Panc1 (cell line): ENCODE data around the gene E2F6.

Experiments
- CTCF ChIP-seq: fragments of 450-650 bp; IDR thresholded peaks from 2 replicates; pipeline ENCODE4 v1.5.1; 2017; ENCODE audit warnings: mild to moderate bottlenecking
- POLR2AphosphoS5 ChIP-seq: IDR thresholded peaks from 2 replicates; pipeline ENCODE4 v1.6.1; 2012; ENCODE audit warnings: mild to moderate bottlenecking, low read depth, low read length, moderate library complexity
- SIN3A ChIP-seq: IDR thresholded peaks from 2 replicates; pipeline ENCODE4 v1.6.1; 2012; ENCODE audit warnings: low read depth, mild to moderate bottlenecking, low read length, moderate library complexity, borderline replicate concordance; ENCODE audit not compliant: insufficient read depth
- TCF7L2 ChIP-seq: IDR thresholded peaks from 2 replicates; pipeline ENCODE4 v1.6.1; 2011; ENCODE audit warnings: mild to moderate bottlenecking, low read depth, low read length, inconsistent platforms
- TF ChIP-seq, protein P1 (sequence below), 2 experiments: IDR thresholded peaks; 2 replicates each; pipeline ENCODE4 v1.6.1; 2011 to 2012; ENCODE audit warnings: low read depth in 2 of 2, control low read depth in 1 of 2, low read length in 1 of 2, mild to moderate bottlenecking in 1 of 2, moderate library complexity in 1 of 2; ENCODE audit not compliant: insufficient read depth in 1 of 2

DNA sequence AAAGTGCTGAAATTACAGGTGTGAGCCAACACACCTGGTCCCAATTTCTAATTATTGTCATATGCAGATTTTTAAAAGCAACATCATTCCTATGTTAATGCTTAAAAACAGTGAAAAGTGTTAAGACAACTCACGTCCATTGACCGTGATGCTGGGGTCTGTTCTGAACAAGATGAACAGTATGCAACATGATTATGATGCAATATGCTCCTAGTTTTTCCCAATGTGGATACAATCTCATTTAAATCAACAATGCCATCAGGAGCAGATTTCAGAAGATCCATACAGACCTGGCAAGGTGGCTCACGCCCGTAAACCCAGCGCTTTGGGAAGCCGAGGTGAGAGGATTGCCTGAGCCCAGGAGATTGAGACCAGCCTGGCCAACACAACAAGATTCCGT is 31.5 kb downstream of the E2F6 start:
- TF ChIP-seq CTCF, result no peak
- no peak for TF ChIP-seq POLR2AphosphoS5
- TF ChIP-seq, protein P1, sequence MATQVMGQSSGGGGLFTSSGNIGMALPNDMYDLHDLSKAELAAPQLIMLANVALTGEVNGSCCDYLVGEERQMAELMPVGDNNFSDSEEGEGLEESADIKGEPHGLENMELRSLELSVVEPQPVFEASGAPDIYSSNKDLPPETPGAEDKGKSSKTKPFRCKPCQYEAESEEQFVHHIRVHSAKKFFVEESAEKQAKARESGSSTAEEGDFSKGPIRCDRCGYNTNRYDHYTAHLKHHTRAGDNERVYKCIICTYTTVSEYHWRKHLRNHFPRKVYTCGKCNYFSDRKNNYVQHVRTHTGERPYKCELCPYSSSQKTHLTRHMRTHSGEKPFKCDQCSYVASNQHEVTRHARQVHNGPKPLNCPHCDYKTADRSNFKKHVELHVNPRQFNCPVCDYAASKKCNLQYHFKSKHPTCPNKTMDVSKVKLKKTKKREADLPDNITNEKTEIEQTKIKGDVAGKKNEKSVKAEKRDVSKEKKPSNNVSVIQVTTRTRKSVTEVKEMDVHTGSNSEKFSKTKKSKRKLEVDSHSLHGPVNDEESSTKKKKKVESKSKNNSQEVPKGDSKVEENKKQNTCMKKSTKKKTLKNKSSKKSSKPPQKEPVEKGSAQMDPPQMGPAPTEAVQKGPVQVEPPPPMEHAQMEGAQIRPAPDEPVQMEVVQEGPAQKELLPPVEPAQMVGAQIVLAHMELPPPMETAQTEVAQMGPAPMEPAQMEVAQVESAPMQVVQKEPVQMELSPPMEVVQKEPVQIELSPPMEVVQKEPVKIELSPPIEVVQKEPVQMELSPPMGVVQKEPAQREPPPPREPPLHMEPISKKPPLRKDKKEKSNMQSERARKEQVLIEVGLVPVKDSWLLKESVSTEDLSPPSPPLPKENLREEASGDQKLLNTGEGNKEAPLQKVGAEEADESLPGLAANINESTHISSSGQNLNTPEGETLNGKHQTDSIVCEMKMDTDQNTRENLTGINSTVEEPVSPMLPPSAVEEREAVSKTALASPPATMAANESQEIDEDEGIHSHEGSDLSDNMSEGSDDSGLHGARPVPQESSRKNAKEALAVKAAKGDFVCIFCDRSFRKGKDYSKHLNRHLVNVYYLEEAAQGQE (IDR thresholded peaks at IDR 0.05; ENCODE audit: insufficient read depth in 1 of 2, low read depth in 2 of 2, low read length in 1 of 2), result no peak
- no peak for TF ChIP-seq SIN3A
- no peak for TF ChIP-seq TCF7L2
